COR-L47 (cell line): ENCODE data around the gene AQP1.

Experiments
- DNase-seq: peaks from one replicate; lab custom pipeline; 2025; lab: John Stamatoyannopoulos, UW

The AQP1 gene

GRCh38 chr7:30974605-30975255 is 63.1 kb downstream of the AQP1 start:
- DNase-seq, result no peak
